GM12874 (cell line): ENCODE results near the gene CNTNAP2.

Experiments
- CTCF ChIP-seq: IDR thresholded peaks from 2 replicates; pipeline ENCODE4 v1.5.1; 2011; ENCODE audit warnings: low read depth, mild to moderate bottlenecking, control low read depth, low read length, moderate library complexity; ENCODE audit not compliant: insufficient read depth

The CNTNAP2 gene

GRCh38 chr7:148108381-148108780 lies 1991.8 kb downstream of the CNTNAP2 start:
- TF ChIP-seq CTCF = no peak

DNA sequence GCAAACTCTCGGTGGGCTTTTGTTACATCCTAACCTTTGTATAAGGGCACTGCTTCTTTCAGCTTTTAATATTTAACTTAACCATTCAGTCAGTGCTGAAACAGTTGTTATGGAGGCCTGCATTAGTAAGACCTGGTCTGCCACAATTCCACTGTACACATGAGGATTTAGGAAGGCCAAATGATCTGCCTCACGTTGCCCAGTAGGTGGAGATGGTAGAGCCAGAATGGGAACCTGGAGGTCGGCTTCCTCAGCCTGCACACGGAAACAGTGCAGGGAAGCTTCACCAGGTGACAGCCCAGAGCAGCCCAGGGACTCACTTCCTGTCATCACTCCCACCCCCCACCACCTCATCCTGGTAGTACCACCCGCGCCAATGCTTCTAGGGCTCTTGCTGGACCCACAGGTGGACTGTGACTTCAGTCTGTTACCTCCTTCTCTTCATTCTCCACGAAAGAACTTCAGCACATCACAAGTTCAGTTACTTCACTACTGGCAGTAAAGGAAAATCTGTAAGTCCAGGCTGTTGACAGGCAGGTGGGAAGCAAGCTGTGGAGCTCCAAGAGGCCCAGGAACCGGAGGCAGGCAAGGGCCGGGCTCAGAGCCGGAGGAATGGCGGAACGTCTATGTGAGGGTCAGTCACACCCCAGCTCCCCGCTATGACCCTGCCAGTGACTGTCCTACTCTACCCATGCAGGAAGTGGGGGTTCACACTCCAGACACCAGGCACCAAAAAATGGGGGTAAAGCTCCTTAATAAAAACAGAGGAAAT lies 1993.7 kb downstream of the CNTNAP2 start:
- TF ChIP-seq CTCF = no peak

DNA sequence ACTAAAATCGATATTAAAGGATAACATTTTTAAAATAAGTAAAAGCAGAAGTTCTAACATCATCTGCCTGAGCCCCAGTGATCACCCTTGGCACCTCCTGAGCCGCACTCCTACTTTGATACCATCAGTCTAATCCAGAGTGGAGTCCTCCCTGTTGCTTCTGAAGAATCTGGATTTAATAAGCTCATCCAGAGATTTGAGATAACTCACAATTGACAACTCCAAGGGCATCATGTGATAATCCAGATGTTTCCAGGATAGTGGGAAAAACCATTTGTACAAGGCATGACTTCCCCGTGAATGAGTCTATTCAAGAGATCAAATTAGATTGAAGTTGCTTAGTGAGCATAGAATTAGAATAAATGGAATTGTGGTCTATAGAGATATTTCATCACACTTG lies 1998.2 kb downstream of the CNTNAP2 start:
- TF ChIP-seq CTCF = no peak

- no peak for TF ChIP-seq CTCF
Measured at GRCh38 chr7:148115308-148115707, 1998.7 kb downstream of the CNTNAP2 start.

DNA sequence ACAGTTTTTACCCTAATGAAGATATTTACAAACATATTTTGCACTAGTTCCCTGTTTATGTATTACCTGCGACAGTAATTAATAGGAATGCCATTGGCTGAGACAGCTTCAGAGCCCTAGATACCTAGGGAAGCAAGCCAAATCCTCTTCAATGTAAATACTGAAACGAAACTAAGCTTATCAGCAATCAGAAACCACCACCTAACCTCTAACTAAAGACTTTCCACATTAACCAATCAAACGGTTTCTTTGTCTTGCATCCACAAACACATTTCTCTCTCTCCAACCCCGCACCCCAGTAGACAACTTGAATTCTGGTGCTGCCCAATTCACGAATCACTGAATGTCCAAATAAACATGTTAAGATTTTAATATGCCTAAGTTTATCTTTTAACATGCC lies 1999.6 kb downstream of the CNTNAP2 start:
- TF ChIP-seq CTCF = no peak

- TF ChIP-seq CTCF = no peak
Measured at GRCh38 chr7:148116829-148117403, 2000.3 kb downstream of the CNTNAP2 start.

- TF ChIP-seq CTCF = no peak
Measured at GRCh38 chr7:148118371-148118770, 2001.8 kb downstream of the CNTNAP2 start.
